A549 treated with ZK216348 at 1 μM for 4 hours (cell line): ENCODE measurements around the gene PRDM12. TPM values are rescaled to one million over a fixed set of nuclear protein-coding genes. Genes with fewer than 3 reads are reported as not detected.

ENCODE experiments used
- total RNA-seq: library from RNA; stranded (reverse); fragments of 200-300 nt; extraction: Qiagen RNA extraction; gene quantifications from 5 replicates; pipeline ENCODE4 v1.2.3, GENCODE V29; 2022; ENCODE audit warnings: low read depth

PRDM12 gene
- total RNA-seq = 0.25 to 0.44 TPM (median 0.35 TPM) in 5 replicates

DNA sequence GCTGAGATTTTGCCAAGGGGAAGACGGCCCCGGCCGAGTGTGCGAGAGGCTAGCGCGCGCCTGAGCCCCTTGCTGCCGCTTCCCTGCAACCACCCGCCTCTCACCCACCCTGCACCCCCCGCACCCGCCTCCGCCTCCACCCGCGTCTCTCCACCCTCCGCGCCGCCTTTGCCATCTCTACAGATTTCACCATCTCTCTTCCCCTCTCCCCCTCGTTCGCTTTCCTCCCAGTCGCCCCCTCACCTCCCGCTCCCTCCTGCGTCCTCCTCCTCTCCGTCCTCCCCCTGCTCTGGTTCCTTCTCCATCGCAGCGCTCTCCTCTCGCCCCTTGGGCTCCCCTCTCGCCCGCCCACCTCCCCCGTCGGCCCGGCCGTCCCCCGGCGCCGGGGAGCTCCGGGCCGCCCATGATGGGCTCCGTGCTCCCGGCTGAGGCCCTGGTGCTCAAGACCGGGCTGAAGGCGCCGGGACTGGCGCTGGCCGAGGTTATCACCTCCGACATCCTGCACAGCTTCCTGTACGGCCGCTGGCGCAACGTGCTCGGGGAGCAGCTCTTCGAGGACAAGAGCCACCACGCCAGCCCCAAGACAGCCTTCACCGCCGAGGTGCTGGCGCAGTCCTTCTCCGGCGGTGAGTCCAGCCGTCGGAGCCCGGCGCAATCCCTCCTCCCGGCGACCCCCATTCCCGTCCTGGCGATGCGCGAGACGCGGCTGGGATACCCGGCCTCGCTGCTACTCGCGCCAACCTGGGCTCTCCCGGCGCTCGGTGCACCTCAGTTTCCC lies at the start of gene PRDM12:
Gene PRDM12, plus strand, starts transcription at position 344 of the 778 bp plus-strand sequence. Its CDS starts 60 bp downstream, at position 404.

GRCh38 chr9:130693426-130694191 lies 29.2 kb downstream of the PRDM12 start, which contains the start of gene EXOSC2:
TSS of gene EXOSC2 (plus strand) at chr9:130693780. CDS start at chr9:130693792, 12 bp downstream.

Other genes starting within 250 kb of the PRDM12 start
- gene ASS1, start 219.6 kb upstream of the PRDM12 start, total RNA-seq = 16.6 to 19.5 TPM (median 17.7 TPM) in 5 replicates
- gene FUBP3, start 85.0 kb upstream of the PRDM12 start, total RNA-seq = 48.3 to 54.9 TPM (median 51.5 TPM) in 5 replicates
- gene EXOSC2, start 29.2 kb downstream of the PRDM12 start, total RNA-seq = 52.3 to 77.6 TPM (median 54.2 TPM) in 5 replicates
- gene ABL1, start 170.7 kb downstream of the PRDM12 start, total RNA-seq = 32.6 to 56.6 TPM (median 52.8 TPM) in 5 replicates
- not detected in 5 replicates for gene QRFP, start 232.2 kb downstream of the PRDM12 start, total RNA-seq